GM15510 (cell line): ENCODE data around the gene FRMD4A.

Source experiments
- POLR2A ChIP-seq: IDR thresholded peaks from 3 replicates; pipeline ENCODE4 v1.6.1; 2011; ENCODE audit warnings: borderline replicate concordance; ENCODE audit not compliant: insufficient read length; ENCODE audit errors: extremely low read depth

FRMD4A gene

DNA sequence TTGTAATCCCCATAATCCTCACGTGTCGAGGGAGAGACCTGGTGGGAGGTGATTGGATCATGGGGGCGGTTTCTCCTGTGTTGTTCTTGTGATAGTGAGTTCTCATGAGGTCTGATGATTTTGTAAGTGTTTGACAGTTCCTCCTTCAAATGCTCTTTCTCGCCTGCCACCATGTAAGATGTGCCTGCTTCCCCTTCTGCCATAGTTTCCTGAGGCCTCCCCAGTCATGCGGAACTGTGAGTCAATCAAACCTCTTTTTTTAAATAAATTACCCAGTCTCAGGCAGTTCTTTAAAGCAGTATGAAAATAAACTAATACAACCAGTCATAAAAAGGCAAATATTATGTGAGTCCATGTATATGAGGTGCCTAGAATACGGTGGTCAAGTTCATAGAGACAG lies 87.5 kb downstream of the FRMD4A start:
- no peak for TF ChIP-seq POLR2A

GRCh38 chr10:14241196-14241595 lies 89.5 kb downstream of the FRMD4A start:
- TF ChIP-seq POLR2A = no peak

DNA sequence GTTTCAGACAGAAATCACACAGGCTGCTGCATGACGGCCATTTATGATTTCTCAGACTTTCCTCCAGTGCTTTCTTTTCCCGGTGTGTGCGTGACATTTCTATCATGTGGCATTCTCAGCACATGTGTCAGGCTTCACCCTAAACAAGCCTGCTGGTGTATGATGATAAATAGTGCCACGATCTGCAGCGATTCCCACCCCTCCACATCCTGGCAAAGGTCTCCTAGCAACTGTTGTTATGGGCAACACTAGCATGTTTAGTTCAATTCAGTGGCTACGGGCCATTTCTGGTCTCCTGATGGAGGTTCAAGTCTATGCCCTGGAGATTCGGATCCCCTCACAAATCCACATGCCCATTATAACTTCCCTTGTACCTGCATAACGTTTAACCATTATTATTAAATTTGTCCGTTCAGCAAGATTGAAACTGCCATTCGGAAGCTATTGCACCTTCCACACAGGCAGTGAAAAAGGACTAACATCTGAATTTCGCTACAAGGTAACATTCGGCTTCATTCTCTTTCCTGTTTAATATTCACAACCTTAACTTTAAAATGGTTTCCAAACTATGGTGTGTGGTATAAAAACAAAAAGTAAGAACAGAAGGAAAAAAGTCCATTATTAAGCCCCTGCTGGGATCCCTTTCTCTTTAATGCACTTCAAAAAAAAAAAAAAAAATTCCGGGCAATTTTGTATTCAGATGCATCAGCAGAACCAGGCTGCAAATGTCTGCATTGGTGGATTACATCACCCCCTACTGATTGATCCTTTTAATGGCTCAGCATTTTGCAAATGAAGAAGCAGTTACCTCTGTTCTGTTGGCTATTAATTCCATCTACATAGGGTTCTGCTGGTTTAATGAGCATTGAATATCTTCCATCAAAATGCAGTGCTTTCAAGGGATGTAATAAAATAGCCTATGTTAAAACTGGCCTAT lies 90.2 kb downstream of the FRMD4A start:
- TF ChIP-seq POLR2A = no peak

GRCh38 chr10:14236341-14236740 lies 94.4 kb downstream of the FRMD4A start:
- no peak for TF ChIP-seq POLR2A

DNA sequence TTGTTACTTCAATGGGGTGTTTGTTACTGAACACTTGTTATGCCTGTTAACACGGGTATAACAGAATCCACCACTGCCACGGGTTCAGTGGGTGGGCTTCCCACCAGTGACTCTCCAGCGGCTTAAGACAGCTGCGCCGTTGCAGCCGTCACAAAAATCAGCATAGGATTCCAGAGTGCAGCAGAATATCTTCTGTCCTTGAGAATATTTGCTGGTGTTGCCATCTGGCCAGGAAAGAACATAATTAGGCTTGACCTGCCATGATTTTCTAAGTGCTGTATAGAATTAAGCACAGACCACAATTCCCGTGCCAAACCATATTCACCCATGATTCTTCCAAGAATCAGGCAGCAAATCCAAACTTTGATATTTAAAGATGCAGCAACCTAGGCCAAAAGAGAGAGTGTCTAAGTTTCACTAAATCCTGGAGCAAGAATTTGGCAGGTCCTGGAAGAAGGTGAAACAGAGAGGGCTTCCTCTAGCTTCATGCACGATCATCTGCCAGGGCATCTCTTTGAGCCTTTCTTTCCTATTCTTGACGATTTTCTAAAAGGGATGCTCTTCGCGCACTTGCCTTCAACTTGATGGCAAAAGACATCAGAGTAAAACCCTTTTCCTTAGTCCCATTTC lies 95.0 kb downstream of the FRMD4A start:
- no peak for TF ChIP-seq POLR2A

- no peak for TF ChIP-seq POLR2A
Measured at GRCh38 chr10:14233566-14233965, 97.2 kb downstream of the FRMD4A start.

DNA sequence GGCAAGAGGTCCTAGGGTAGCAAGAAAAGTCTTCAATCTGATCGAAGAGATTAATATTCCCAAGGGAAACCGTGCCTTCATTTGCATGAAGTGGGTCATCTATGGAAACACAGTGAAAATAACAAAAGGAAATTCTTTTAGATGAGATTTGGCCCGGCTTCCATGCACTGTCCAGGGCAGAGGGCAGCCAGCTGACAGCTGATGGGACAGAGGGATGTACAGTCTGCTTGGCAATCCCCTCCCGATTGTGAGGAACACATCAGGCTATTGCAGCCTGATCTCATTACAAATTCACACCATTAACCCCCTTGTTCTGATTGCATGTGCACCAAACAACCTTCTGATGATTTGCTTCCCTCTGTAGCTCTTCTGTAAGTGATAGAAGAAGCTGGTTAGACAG lies 105.3 kb downstream of the FRMD4A start:
- no peak for TF ChIP-seq POLR2A

DNA sequence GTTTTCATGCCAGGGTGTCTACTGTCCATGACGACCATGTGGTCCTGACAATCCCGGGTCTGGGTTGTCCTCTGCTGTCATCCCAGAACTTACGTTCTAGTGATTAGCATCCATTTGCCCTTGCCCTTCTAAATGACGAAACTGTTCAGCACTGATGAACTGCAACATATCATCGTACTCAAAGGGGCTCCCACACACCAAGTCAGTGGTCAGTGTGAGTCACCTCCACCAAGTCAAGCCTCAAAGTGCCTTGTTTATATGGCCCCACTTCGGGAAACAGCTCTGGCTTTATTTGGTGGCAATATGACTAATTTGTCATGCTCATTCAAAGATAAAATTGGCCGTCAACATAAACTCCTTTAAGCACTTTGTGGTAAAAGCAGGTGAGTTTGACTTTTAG lies 110.7 kb downstream of the FRMD4A start:
- TF ChIP-seq POLR2A = no peak

- TF ChIP-seq POLR2A = no peak
Measured at GRCh38 chr10:14219411-14219810, 111.3 kb downstream of the FRMD4A start.

DNA sequence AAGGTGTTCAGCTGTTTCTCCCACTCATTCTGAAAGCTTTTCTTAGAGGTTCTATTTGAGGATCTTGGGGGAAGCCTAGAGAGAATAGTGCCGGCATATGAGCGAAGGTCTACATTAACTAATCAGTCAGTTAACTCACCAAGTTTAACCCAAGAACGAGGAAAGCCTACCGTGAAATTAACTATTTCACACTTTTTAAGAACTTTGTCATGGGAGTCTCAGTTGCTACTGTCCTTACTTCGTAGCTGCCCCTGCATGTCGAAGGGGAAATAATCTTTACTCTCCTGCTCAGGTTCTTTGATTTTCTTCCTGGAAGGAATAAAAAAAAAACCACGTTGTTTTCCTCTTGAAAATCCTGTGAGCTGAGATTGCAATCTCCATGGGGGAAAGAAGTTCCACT lies 115.1 kb downstream of the FRMD4A start:
- no peak for TF ChIP-seq POLR2A

DNA sequence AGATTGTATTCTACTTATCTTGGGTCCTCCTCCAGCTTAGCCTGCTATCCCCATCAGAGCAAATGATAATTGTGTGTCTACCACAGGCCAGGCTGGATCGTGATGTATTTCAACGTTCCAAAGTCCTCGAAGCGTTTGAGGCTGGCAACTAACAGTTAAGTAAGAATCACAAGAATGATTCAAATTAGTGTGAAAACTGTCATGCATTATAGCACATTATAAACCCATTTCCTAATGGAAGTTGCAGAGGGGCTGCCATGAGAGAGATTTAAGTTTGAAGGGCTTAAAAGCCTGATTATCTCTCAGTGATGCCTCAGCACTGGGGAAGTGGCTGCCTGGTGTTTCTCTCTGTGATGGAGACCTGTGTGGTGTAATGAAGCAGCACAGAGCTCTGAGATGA lies 119.1 kb downstream of the FRMD4A start:
- no peak for TF ChIP-seq POLR2A

DNA sequence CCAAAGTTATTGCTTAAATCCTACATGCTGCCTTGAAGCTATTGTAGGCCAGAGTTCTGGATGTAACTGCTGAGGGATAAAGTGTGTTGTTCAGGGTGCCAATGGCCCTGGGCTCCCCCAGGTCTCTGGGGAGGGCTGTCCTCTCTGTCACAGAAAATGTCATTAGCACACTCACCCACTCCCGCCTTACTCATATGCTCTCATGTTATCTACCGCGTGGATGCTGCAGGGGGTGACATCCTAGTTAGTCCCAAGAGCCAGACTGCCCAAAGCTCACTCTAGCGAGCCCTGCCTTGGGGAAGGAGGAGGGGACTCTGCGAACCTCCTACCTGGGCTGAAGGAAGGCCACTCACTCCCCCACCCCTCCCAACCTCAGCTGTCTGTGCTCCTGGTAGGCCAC lies 122.5 kb downstream of the FRMD4A start:
- TF ChIP-seq POLR2A = no peak

DNA sequence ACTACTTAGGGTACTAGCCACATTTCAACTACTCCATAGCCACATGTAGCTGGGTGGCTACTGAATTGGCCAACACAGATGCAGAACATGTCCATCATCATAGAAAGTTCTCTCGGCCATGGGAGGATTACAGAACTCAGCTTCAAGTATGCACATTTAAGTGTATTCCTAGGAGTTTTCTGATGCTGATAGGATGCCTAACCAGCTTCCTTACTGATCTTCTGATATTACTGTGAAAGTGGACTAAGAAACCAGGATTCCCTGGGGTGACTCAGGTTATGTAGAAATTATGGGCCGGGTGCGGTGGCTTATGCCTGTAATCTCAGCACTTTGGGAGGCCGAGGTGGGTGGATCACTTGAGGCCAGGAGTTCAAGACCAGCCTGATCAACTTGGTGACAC lies 125.5 kb downstream of the FRMD4A start:
- no peak for TF ChIP-seq POLR2A

DNA sequence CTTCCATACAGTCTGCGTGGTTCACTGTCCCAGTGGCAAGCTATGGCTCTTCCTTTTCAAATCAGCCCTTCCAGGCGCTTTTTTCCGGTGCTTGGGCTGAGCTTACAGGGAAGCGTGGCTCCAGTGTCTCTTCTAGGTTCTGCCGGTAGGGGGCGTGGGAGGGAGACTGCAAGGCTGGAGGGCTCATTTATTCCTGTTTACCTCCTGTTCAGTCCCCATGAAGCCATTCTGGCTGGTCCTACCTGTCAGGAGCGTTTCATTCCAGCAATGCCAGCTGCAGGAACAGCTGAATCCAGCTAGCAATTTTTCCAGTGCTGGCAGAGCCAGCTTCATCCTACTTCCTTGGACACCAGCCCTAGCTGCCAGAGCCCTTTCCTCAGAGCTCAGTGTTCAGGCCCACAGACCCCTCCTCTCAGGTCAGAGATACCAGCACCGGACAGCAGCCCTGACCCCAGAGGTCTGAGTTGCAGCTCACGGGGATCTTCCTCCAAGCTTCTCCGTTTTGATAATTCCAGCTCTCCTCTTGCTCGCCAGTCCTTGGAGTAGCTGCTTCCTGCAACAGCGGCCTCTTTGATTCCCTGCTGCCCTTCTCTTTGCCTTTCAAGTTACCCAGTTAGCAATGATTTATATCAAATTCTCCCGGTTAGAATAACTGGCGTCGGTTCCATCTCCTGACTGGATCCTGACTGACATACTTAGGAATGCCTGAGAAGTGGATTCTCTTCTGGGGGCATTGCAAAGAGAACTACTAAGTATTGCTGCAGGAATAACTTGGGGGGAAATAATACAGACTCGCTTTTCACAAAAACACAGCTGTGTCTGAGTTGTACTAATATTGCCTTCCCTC lies 129.8 kb downstream of the FRMD4A start:
- no peak for TF ChIP-seq POLR2A

DNA sequence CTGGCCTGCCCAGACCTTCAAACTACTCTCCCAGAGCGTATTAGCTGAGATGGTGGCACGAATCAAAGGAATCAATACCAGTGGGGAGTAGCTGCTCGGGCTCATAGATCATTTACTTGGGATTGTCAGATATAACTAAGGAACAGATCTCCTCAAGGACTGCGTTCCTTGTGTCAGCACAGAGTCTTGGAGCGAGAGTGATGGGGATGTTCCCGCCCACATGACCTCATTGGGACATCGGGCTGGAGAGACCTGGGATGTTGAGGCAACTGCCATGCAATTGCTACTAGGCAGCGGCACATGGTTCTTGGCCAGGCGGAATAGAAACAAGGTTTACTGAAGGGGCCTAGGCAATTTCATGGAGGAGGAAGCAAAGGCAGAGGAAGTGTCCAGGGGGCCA lies 132.6 kb downstream of the FRMD4A start:
- TF ChIP-seq POLR2A = no peak
